OCI-LY3 (cell line): ENCODE results near the gene HEMK1.

Experiments
- CTCF ChIP-seq: fragments of 200-600, 300-600 bp; sonication (generic); IDR thresholded peaks from 2 replicates; pipeline ENCODE4 v1.5.1; 2014; ENCODE audit warnings: antibody characterized with exemption, low read length, low read depth
- EZH2phosphoT487 ChIP-seq: fragments of 200-600 bp; shearing (Covaris generic); IDR thresholded peaks from 2 replicates; pipeline ENCODE4 v1.6.1; 2018; ENCODE audit warnings: antibody characterized with exemption, mixed run types, low read depth

- no peak for TF ChIP-seq CTCF
- no peak for TF ChIP-seq EZH2phosphoT487
Measured at GRCh38 chr3:50532062-50532705, 37.1 kb upstream of the HEMK1 start.
